GM04504 (cell line): Measurements from ENCODE around the gene RHOD.

Experiments
- DNase-seq: peaks from one replicate; pipeline ENCODE4 v3.0.0-alpha.2; 2012; ENCODE audit warnings: low read depth

The RHOD gene

GRCh38 chr11:67117672-67118180, 61.1 kb downstream of the RHOD start:
- no peak for DNase-seq

- no peak for DNase-seq
These were observed 61.6 kb downstream of the RHOD start for GRCh38 chr11:67118181-67118766.

- peak; percentile 98 for DNase-seq
These were observed 62.3 kb downstream of the RHOD start, which contains the start of gene KDM2A for GRCh38 chr11:67118801-67119584. Gene KDM2A (plus strand): TSS chr11:67119263. CDS start chr11:67121317, 2,054 bp downstream.

GRCh38 chr11:67119585-67120391, 63.1 kb downstream of the RHOD start:
- DNase-seq = no peak

GRCh38 chr11:67120456-67120855, 63.8 kb downstream of the RHOD start:
- no peak for DNase-seq

GRCh38 chr11:67120881-67121710, 64.4 kb downstream of the RHOD start:
- no peak for DNase-seq
